GM21381 (cell line): Measurements from ENCODE around the gene REM2.

Source experiments
- ATAC-seq: cut with Tn5 transposase; IDR thresholded peaks from one replicate; pipeline ENCODE4 v1.9.1; 2021; ENCODE audit warnings: mild to moderate bottlenecking, moderate library complexity; ENCODE audit not compliant: unreplicated experiment

The REM2 gene

GRCh38 chr14:22925513-22925912 is 42.5 kb downstream of the REM2 start:
- ATAC-seq: no peak

- no peak for ATAC-seq
Observed at GRCh38 chr14:22926316-22926715, 43.3 kb downstream of the REM2 start.

- ATAC-seq: no peak
Observed at GRCh38 chr14:22928237-22929103, 45.4 kb downstream of the REM2 start.

GRCh38 chr14:22929104-22929960 is 46.3 kb downstream of the REM2 start, which contains the start of gene PRMT5:
Gene PRMT5 (minus strand): TSS chr14:22929376. CDS start chr14:22929361, 15 bp downstream.
- ATAC-seq: peak; percentile 85

- no peak for ATAC-seq
Observed at GRCh38 chr14:22929961-22930364, 46.9 kb downstream of the REM2 start.

GRCh38 chr14:22932146-22932545 is 49.1 kb downstream of the REM2 start:
- ATAC-seq: no peak

GRCh38 chr14:22935156-22935555 is 52.1 kb downstream of the REM2 start:
- no peak for ATAC-seq
